GM10248 (cell line): ENCODE measurements around the gene PLEKHH1.

Source experiments
- CTCF ChIA-PET: fragments of 300-600 bp; sonication (Branson Sonifier 250); formaldehyde crosslinking; extraction: SDS; loops from one replicate; lab custom pipeline; 2021; ENCODE audit warnings: antibody characterized with exemption; lab: Yijun Ruan, JAX
- POLR2A ChIA-PET: fragments of 350-650 bp; sonication (Branson Sonifier 250); formaldehyde crosslinking; extraction: SDS; loops from one replicate; lab custom pipeline; 2020; ENCODE audit warnings: antibody characterized with exemption; lab: Yijun Ruan, JAX
- DNase-seq: peaks from one replicate; pipeline ENCODE4 v3.0.0; 2012; ENCODE audit errors: extremely low spot score
- TF ChIP-seq, protein P1 (sequence below): IDR thresholded peaks from 2 replicates; pipeline ENCODE4 v1.5.1; 2012; ENCODE audit warnings: mild to moderate bottlenecking, low read depth; ENCODE audit errors: extremely low read depth, missing control alignments, control extremely low read depth

Gene PLEKHH1

DNA sequence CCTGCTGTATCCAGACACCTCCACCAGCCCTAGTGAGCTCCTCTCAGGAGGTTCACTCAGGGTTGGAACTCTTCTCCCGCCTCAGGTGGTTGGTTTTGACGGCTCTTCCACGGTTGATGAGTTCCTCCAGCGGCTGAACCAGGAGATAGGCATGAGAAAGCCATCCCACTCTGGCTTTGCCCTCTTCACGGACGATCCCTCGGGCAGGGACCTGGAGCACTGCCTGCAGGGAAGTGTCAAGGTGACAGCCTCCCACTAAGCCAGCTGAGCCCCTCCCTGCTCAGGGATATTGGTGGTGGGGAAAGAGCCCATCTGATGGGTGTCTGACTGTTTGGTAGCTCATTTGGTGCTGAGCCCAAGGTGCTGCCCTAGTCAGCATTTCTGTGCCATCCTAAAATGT, 46.5 kb downstream of the PLEKHH1 start:
- ChIA-PET POLR2A (no interaction called here), CTCF (interaction anchor here (0.9 to 38.5 kb wide), 10 partner anchors 10 to 151 kb away, joined by 3 to 695 read pairs (median 8); partner anchors contain the start of genes PIGH and RDH12)
- TF ChIP-seq, protein P1, sequence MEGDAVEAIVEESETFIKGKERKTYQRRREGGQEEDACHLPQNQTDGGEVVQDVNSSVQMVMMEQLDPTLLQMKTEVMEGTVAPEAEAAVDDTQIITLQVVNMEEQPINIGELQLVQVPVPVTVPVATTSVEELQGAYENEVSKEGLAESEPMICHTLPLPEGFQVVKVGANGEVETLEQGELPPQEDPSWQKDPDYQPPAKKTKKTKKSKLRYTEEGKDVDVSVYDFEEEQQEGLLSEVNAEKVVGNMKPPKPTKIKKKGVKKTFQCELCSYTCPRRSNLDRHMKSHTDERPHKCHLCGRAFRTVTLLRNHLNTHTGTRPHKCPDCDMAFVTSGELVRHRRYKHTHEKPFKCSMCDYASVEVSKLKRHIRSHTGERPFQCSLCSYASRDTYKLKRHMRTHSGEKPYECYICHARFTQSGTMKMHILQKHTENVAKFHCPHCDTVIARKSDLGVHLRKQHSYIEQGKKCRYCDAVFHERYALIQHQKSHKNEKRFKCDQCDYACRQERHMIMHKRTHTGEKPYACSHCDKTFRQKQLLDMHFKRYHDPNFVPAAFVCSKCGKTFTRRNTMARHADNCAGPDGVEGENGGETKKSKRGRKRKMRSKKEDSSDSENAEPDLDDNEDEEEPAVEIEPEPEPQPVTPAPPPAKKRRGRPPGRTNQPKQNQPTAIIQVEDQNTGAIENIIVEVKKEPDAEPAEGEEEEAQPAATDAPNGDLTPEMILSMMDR: no peak
- no peak for DNase-seq

DNA sequence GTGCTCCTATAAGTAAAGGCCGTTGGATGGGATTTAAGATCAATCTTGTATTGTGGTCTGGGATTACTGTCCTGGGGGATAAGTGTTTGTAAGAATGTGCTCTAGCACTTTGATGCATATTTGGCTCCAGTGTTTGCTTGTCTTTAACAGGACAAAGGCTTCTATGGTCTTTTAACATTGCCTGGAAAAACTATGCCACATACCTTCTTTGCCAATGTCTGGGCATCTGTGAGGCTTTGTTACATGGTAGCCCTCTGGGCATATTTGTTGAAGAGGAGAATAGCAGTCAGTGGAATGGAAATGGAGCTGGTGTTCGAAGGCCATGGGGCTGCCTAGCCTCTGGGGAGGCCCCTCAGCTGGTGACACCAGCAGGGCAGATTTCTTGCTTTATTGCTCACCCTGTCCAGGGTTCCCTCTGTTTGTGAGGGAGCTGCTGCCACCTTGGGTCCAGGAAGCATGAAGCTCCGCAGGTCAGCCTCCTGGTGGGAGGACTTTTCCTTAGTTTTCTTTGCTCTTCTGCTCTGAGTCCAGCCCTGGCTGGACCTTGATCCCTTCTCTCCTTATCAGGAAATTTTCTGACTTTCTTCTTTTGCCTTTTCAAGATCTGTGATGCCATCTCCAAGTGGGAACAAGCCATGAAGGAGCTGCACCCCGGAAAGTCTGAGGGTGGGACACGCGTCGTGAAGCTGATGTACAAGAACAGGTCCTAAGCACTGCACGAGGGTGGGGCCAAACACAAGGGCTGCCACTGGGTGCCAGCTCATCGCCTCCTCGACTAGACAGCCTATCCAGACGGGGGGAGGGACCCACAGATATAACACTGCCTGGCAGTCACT, 47.5 kb downstream of the PLEKHH1 start:
- POLR2A ChIA-PET: no interaction called here
- TF ChIP-seq, protein P1: no peak
- CTCF ChIA-PET: interaction anchor here (0.9 to 38.5 kb wide), 9 partner anchors 9 to 151 kb away, joined by 4 to 695 read pairs (median 15); partner anchors contain the start of genes PIGH and RDH12
- DNase-seq: no peak

DNA sequence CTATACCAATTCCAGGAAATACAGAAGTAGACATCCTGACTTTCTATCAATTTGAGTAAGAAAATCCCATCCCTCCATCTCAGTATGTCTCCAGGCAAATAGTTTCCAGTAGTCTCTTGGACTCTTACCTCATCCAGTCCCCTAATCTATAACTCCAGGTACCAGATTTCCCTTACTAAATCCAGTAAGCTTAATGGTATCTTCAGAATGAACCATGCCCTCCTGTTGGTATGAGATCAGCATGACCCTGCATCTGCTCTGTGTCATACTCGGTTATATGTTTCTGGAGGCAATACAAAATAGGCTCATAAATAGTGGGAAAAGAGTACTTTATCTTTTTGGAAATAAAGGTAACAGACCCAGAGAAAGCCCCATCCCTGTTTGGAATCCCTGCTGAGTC, 48.6 kb downstream of the PLEKHH1 start:
- ChIA-PET POLR2A (interaction anchor here (0.6 kb wide), 1 partner anchor 90 kb away, joined by 4 read pairs; no protein-coding TSS in a partner anchor), CTCF (interaction anchor here (1.1 to 38.5 kb wide), 8 partner anchors 12 to 153 kb away, joined by 3 to 695 read pairs (median 88); partner anchors contain the start of genes PIGH and RDH12)
- TF ChIP-seq, protein P1: no peak
- no peak for DNase-seq

DNA sequence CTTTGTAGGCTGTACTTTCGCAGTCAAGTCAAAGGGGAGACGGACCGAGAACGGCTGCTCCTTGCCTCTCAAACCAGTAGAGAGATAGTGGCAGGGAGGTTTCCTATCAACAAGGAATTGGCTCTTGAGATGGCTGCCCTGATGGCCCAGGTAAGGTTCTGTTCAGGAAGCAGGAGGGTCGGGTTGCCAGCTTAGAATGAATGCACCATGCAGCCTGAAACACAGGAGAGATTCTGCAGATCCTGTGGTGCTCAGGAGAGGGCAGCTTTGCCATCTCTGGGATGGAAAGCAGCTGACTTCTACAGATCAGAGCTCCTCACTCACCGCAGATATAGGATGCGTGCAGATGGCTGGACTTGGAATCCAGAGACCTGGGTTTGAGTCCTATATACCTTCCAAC, 49.0 kb downstream of the PLEKHH1 start:
- DNase-seq: no peak
- TF ChIP-seq, protein P1: no peak
- ChIA-PET CTCF (interaction anchor here (1.1 to 38.5 kb wide), 7 partner anchors 13 to 153 kb away, joined by 3 to 695 read pairs (median 161); partner anchors contain the start of genes PIGH and RDH12), POLR2A (interaction anchor here (0.6 kb wide), 1 partner anchor 90 kb away, joined by 4 read pairs; no protein-coding TSS in a partner anchor)

DNA sequence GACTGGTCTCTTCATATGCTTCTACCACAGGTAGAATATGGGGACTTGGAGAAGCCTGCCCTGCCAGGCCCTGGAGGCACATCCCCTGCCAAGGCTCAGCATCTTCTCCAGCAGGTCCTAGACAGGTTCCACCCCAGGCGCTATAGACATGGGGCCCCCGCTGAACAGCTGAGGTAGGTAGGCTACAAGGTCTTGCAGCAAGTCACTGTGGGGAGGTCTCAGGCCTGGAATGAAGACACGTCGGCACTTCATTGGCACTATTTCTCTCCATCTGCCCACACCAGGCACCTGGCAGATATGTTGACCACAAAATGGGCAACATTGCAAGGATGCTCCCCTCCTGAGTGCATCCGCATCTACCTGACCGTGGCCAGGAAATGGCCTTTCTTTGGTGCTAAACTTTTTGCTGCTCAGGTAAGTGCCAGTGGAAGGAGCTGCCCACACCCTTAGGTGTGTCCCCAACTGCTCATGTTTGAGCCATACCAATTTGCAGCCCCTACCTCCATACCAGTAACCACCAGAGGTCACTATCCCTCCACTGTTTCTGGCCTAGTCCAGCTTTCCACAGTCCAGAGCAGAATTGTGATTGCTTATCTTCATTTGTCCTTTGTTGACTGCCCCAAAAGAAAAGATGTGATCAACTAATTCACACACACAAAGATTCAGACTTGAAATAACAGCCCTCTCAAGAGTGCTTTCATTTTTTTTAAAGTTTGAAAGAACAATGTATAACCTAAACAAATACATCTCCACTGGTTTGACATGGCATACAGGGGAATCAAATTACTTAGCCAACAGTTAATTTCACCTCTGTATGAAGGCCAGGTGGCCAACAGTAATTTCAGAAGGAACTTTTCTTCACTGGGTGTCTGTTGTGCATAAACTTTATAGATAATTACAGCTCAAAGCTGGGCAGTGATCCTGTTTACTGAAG, 50.9 kb downstream of the PLEKHH1 start:
- TF ChIP-seq, protein P1: peak; percentile 85
- ChIA-PET CTCF (interaction anchor here (0.8 to 38.5 kb wide), 35 partner anchors 8 to 1224 kb away, joined by 3 to 695 read pairs (median 5); partner anchors contain the start of genes PIGH and RDH12), POLR2A (interaction anchor here (1.1 kb wide), 1 partner anchor 83 kb away, joined by 3 read pairs; no protein-coding TSS in a partner anchor)
- DNase-seq: peak; percentile 77
